Measurements from ENCODE around the gene HNRNPC. TPM values are rescaled to one million over a fixed set of nuclear protein-coding genes. Genes with fewer than 3 reads are reported as not detected.

Gene HNRNPC
- polyA plus RNA-seq, 1 donor (not counting 4 experiments of a cell fraction or from before 2014, with no cell fraction given): 871 TPM

- peaks cover 2% of the 10 kb centered on the region for H3K9me1 ChIP-seq (ENCODE audit: control insufficient read depth, extremely low read depth, insufficient read depth, low read length)
- dilution Hi-C loops (cut with MboI; ENCODE audit: extremely low pct_ligation_motif_present, low sequenced_read_pairs): no loop called here
- FAIRE-seq: no peak
- no peaks in the 10 kb centered on the region for H3K9me3 ChIP-seq (ENCODE audit: control insufficient read depth, low read depth, low read length)
- H3K9ac ChIP-seq (ENCODE audit: control insufficient read depth, extremely low read depth, insufficient read depth, low read length): peak overlapping the region; percentile 100
- no peak for DNase-seq (ENCODE audit: low read depth, low spot score)
- no peaks in the 10 kb centered on the region for H3K27me3 ChIP-seq (ENCODE audit: control insufficient read depth, extremely low read depth, insufficient read depth, low read length)
- H3K36me3 ChIP-seq (ENCODE audit: control insufficient read depth in 2 of 2, extremely low read depth in 1 of 2, insufficient read depth in 2 of 2, low read length in 2 of 2): peaks cover 6 to 26% of the 10 kb centered on the region in 2 experiments
- H3K4me3 ChIP-seq (ENCODE audit: control insufficient read depth in 2 of 3, extremely low read depth in 1 of 3, insufficient read depth in 2 of 3, low read depth in 1 of 3, low read length in 3 of 3): peak overlapping the region; percentile 84 to 97 (median 93)
- H3K4me1 ChIP-seq (ENCODE audit: control insufficient read depth, extremely low read depth, insufficient read depth, low read length): peaks cover 45% of the 10 kb centered on the region
- H3K79me2 ChIP-seq (ENCODE audit: control insufficient read depth, insufficient read depth, low read length): peaks cover 65% of the 10 kb centered on the region
- H3K27ac ChIP-seq (ENCODE audit: control insufficient read depth, insufficient read depth, low read length): peak overlapping the region; percentile 99
- no peak for TF ChIP-seq EZH2 (IDR thresholded peaks at IDR 0.05; ENCODE audit: low read length)
- no peak for TF ChIP-seq CTCF (optimal IDR thresholded peaks at IDR 0.05 in 1 of 3, IDR thresholded peaks at IDR 0.05 in 1 of 3, conservative IDR thresholded peaks at IDR 0.05 in 1 of 3; ENCODE audit: extremely low read depth in 1 of 3, insufficient read depth in 2 of 3, low read length in 3 of 3)
- H4K20me1 ChIP-seq (ENCODE audit: control insufficient read depth, extremely low read depth, insufficient read depth, low read length): peaks cover 51% of the 10 kb centered on the region
- H3K4me2 ChIP-seq (ENCODE audit: control insufficient read depth, extremely low read depth, insufficient read depth, low read depth, low read length): peak overlapping the region; percentile 97
- H2AFZ ChIP-seq (ENCODE audit: control insufficient read depth, low read length): no peak overlapping the region
Observed at GRCh38 chr14:21267431-21267845, 1.8 kb downstream of the HNRNPC start.

GRCh38 chr14:21264025-21264801, 5.0 kb downstream of the HNRNPC start:
- FAIRE-seq (no peak), DNase-seq (ENCODE audit: low read depth, low spot score) (peak; percentile 61)
- TF ChIP-seq EZH2 (IDR thresholded peaks at IDR 0.05; ENCODE audit: low read length) (no peak), CTCF (optimal IDR thresholded peaks at IDR 0.05 in 1 of 3, IDR thresholded peaks at IDR 0.05 in 1 of 3, conservative IDR thresholded peaks at IDR 0.05 in 1 of 3; ENCODE audit: extremely low read depth in 1 of 3, insufficient read depth in 2 of 3, low read length in 3 of 3) (no peak)

More at GRCh38 chr14:21264025-21264801, 5.0 kb downstream of the HNRNPC start:
- Histone ChIP-seq H3K4me1 (ENCODE audit: control insufficient read depth, extremely low read depth, insufficient read depth, low read length) (peaks cover 41% of the 10 kb centered on the region), H3K27ac (ENCODE audit: control insufficient read depth, insufficient read depth, low read length) (peak overlapping the region; percentile 79), H3K4me2 (ENCODE audit: control insufficient read depth, extremely low read depth, insufficient read depth, low read depth, low read length) (peak overlapping the region; percentile 86), H3K27me3 (ENCODE audit: control insufficient read depth, extremely low read depth, insufficient read depth, low read length) (no peaks in the 10 kb centered on the region), H4K20me1 (ENCODE audit: control insufficient read depth, extremely low read depth, insufficient read depth, low read length) (peaks cover 77% of the 10 kb centered on the region), H3K4me3 (ENCODE audit: control insufficient read depth in 2 of 3, extremely low read depth in 1 of 3, insufficient read depth in 2 of 3, low read depth in 1 of 3, low read length in 3 of 3) (peak overlapping the region in 2 of 3 experiments; percentile 41 to 45), H3K79me2 (ENCODE audit: control insufficient read depth, insufficient read depth, low read length) (peaks cover 95% of the 10 kb centered on the region), H3K36me3 (ENCODE audit: control insufficient read depth in 2 of 2, extremely low read depth in 1 of 2, insufficient read depth in 2 of 2, low read length in 2 of 2) (peaks cover 19 to 43% of the 10 kb centered on the region in 2 experiments), H3K9me3 (ENCODE audit: control insufficient read depth, low read depth, low read length) (no peaks in the 10 kb centered on the region), H2AFZ (ENCODE audit: control insufficient read depth, low read length) (no peak overlapping the region), H3K9me1 (ENCODE audit: control insufficient read depth, extremely low read depth, insufficient read depth, low read length) (peaks cover 2% of the 10 kb centered on the region), H3K9ac (ENCODE audit: control insufficient read depth, extremely low read depth, insufficient read depth, low read length) (peak overlapping the region; percentile 53)
- dilution Hi-C loops (cut with MboI; ENCODE audit: extremely low pct_ligation_motif_present, low sequenced_read_pairs): no loop called here
